MV-4-11 (cell line): ENCODE measurements around the gene MEGF6.

Source experiments
- DNase-seq: peaks from one replicate; lab custom pipeline; 2025; lab: John Stamatoyannopoulos, UW

Gene MEGF6

DNA sequence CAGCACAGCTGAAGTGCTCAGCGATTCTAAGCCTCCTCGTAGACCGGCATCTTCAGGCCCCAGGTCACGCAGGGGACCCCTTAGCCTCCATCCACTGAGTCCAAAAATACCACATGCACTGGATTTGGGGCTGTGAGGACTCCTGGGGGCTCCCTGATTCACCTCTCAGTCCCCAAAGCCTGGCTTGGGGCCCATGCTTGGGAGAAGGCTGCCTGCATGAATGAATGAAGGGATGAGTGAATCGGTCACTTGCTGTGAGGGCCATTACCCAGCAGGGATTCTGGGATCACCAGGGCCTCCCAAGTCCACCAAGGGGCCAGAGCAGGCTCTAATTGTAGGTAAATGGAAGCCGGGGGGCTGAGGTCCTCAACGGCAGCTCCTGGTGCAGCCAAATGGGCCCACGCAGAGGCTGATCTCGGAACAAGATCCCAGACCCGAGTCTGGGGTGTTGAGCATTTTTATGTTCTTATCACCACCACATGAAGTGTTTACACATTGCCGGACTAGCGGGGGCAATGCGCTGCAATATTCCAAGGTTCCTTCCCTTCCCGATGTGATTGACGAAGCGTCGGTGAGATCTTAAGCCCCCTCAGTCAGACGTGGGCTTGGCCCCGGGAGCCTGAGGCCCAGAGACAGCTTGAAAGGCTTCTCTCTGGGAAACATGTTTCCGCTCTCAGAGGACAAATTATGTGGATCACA lies 170.4 kb downstream of the MEGF6 start:
- no peak for DNase-seq

DNA sequence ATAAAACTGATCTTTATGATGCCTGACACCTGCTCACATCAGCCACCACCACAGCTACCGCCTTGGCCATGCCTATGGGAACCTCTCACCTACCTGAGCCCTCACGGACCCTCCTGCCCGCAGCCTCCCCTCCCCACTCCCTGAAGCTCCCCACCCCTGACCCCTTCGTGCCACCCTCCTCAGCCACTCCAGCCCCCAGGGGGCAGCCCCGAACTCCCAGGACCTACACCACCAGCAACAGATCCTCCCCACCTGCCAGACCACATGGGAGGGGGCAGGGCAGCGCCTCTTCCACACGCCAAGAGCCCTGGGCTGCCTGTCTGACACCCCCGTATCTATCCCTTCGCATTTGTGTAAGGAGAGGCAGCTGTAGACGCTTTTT lies 171.0 kb downstream of the MEGF6 start:
- DNase-seq, result no peak
